Tibial nerve (tissue), 3 donors: ENCODE results near the gene PLAAT4.

ENCODE experiments used
- EP300 ChIP-seq, 2 donors: sonication (generic); formaldehyde crosslinking; IDR thresholded peaks; one replicate each; pipeline ENCODE4 v1.6.1; 2017; ENCODE audit warnings: antibody characterized with exemption in 2 of 2, mild to moderate bottlenecking in 1 of 2
- POLR2A ChIP-seq, 2 donors: fragments of 450-650 bp; IDR thresholded peaks; one replicate each; pipeline ENCODE4 v1.6.1; 2017; ENCODE audit warnings: antibody characterized with exemption in 2 of 2, mild to moderate bottlenecking in 2 of 2, moderate library complexity in 2 of 2

DNA sequence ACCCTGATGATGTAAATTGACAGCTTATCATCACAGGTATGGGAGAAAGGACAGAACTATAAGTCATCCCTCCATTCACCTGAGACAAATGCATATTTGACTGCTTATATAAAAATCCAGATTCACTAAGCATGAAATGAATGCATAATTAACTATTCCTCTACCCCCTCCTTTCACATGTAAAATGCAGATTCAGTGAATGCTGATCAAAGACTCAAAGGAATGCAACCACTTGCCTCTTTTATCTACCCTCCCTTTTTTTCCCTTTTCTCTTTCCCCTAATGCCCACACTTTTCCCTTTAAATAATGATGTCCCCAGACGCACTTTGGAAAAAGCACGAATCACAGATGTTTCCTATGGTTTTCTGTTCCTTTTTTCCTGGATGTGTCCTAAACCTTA, 4.5 kb upstream of the PLAAT4 start:
- TF ChIP-seq POLR2A (IDR thresholded peaks at IDR 0.05) (no peak), EP300 (IDR thresholded peaks at IDR 0.05) (no peak)
